Endothelial cell of umbilical vein (primary cell): ENCODE data around the gene KIF26A. TPM values are rescaled to one million over a fixed set of nuclear protein-coding genes. Genes with fewer than 3 reads are reported as not detected.

Experiments
- BruUV-seq: library from RNA; stranded (reverse); fragments of 400-500 nt; replicated peaks from 2 replicates; lab custom pipeline; 2021; lab: Mats Ljungman, UMichigan
- CTCF ChIA-PET: fragments of 300-600, 350-600 bp; sonication (Branson Sonifier 250); formaldehyde crosslinking; loops from one replicate; lab custom pipeline; 2021; ENCODE audit warnings: antibody characterized with exemption, inconsistent platforms; lab: Charles Lee
- POLR2A ChIA-PET: fragments of 300-600, 350-600 bp; sonication (Branson Sonifier 250); formaldehyde crosslinking; loops from one replicate; lab custom pipeline; 2021; ENCODE audit warnings: antibody characterized with exemption, inconsistent platforms; lab: Charles Lee
- DNase-seq: peaks from one replicate; pipeline ENCODE4 v3.0.0-alpha.2; 2011; ENCODE audit warnings: low read depth, low spot score
- FAIRE-seq: peaks from 2 replicates; lab custom pipeline; 2011; peaks lifted over from hg19 to GRCh38; lab: Jason Lieb, UNC
- H2AFZ ChIP-seq: 2 replicates; pipeline ENCODE4 v1.6.0; 2012; ENCODE audit warnings: low read depth, low read length, control low read depth, inconsistent platforms
- H3K27ac ChIP-seq: 2 replicates; pipeline ENCODE4 v1.5.1; 2011; ENCODE audit warnings: low read depth, mild to moderate bottlenecking, control low read depth, low read length, moderate library complexity; ENCODE audit not compliant: insufficient read depth
- H3K27me3 ChIP-seq, 2 experiments: 2 replicates each; pipeline versions ENCODE4 v1.6.0 to v1.6.1; 2011; ENCODE audit warnings: low read length in 2 of 2, mixed read lengths in 1 of 2; ENCODE audit not compliant: control insufficient read depth in 2 of 2, insufficient read depth in 2 of 2
- H3K36me3 ChIP-seq, 2 experiments: 2 replicates in 1 of 2; 3 replicates in 1 of 2; pipeline ENCODE4 v1.5.1; 2011; ENCODE audit warnings: low read length in 2 of 2, mild to moderate bottlenecking in 1 of 2, moderate library complexity in 1 of 2; ENCODE audit not compliant: control insufficient read depth in 2 of 2, insufficient read depth in 2 of 2; ENCODE audit errors: extremely low read depth in 1 of 2
- H3K4me1 ChIP-seq: 3 replicates; pipeline ENCODE4 v1.5.1; 2011; ENCODE audit warnings: mild to moderate bottlenecking, low read length; ENCODE audit not compliant: control insufficient read depth, insufficient read depth; ENCODE audit errors: extremely low read depth
- H3K4me2 ChIP-seq: 2 replicates; pipeline ENCODE4 v1.6.1; 2011; ENCODE audit warnings: low read length, control low read depth, mixed read lengths; ENCODE audit not compliant: insufficient read depth
- H3K4me3 ChIP-seq, 3 experiments: fragments of 200-600 bp in 1 of 3; sonication (generic), shearing (Covaris generic) in 1 of 3; replicated peaks in 1 of 3; 2 replicates each; pipeline ENCODE4 v1.5.1; 2011 to 2016; ENCODE audit warnings: control low read depth in 3 of 3, low read length in 3 of 3, mild to moderate bottlenecking in 2 of 3, inconsistent platforms in 1 of 3, low read depth in 1 of 3, moderate library complexity in 1 of 3; ENCODE audit not compliant: insufficient read depth in 1 of 3
- H3K79me2 ChIP-seq: 2 replicates; pipeline ENCODE4 v1.6.0; 2012; ENCODE audit warnings: low read length, inconsistent platforms; ENCODE audit not compliant: control insufficient read depth, insufficient read depth
- H3K9ac ChIP-seq: replicated peaks from 2 replicates; pipeline ENCODE3; 2011; ENCODE audit warnings: low read length, control low read depth; ENCODE audit not compliant: insufficient read depth; ENCODE audit errors: extremely low read depth
- H3K9me1 ChIP-seq: replicated peaks from 3 replicates; pipeline ENCODE4 v1.6.0; 2011; ENCODE audit warnings: mild to moderate bottlenecking, low read length; ENCODE audit not compliant: control insufficient read depth, insufficient read depth; ENCODE audit errors: extremely low read depth
- H3K9me3 ChIP-seq: replicated peaks from 2 replicates; pipeline ENCODE4 v1.5.1; 2012; ENCODE audit warnings: low read length, inconsistent platforms; ENCODE audit not compliant: control insufficient read depth, insufficient read depth
- H4K20me1 ChIP-seq: replicated peaks from 2 replicates; pipeline ENCODE3; 2011; ENCODE audit warnings: mild to moderate bottlenecking, low read length; ENCODE audit not compliant: control insufficient read depth, insufficient read depth; ENCODE audit errors: extremely low read depth
- EZH2 ChIP-seq: IDR thresholded peaks from 2 replicates; pipeline ENCODE4 v1.6.1; 2012; ENCODE audit warnings: borderline replicate concordance, low read depth, mild to moderate bottlenecking, moderate library complexity, low read length, inconsistent platforms; ENCODE audit not compliant: severe bottlenecking
- GATA2 ChIP-seq: IDR thresholded peaks from 2 replicates; pipeline ENCODE4 v1.7.0; 2011; ENCODE audit warnings: low read depth, mild to moderate bottlenecking, moderate library complexity, mixed read lengths, low read length; ENCODE audit not compliant: insufficient read length, insufficient read depth
- JUN ChIP-seq: IDR thresholded peaks from 2 replicates; pipeline ENCODE4 v1.6.1; 2011; ENCODE audit warnings: borderline replicate concordance, low read depth; ENCODE audit not compliant: insufficient read length, insufficient read depth
- MYC ChIP-seq: IDR thresholded peaks from one replicate; pipeline ENCODE4 v1.6.1; 2011; ENCODE audit warnings: mild to moderate bottlenecking, low read depth, low read length
- POLR2A ChIP-seq: IDR thresholded peaks from 2 replicates; pipeline ENCODE4 v1.6.1; 2012; ENCODE audit warnings: low read depth, mild to moderate bottlenecking, control low read depth, low read length
- dilution Hi-C: fragments of 300-500 bp; cut with MboI; formaldehyde crosslinking; loops from one replicate; pipeline ENCODE4 v1.15.0; 2019; ENCODE audit warnings: low sequenced_read_pairs; ENCODE audit not compliant: extremely low pct_ligation_motif_present
- intact Hi-C: fragments of 100-400 bp; cut with micrococcal nuclease; formaldehyde crosslinking; loops from one replicate; pipeline ENCODE4 v1.10.0; 2022
- polyA plus RNA-seq, 4 experiments: library from polyadenylated mRNA; depleted of rRNA in 3 of 4; stranded (reverse) in 3 of 4; unstranded in 1 of 4; fragments of >200 nt; gene quantifications; 2 replicates each; pipeline versions ENCODE4 v1.2.1 to v1.2.3, GENCODE V29; 2011 to 2012; ENCODE audit warnings: missing spikeins in 1 of 4
- total RNA-seq: library from RNA; stranded (reverse); gene quantifications from 2 replicates; pipeline ENCODE4 v1.2.3, GENCODE V29; 2021
- TF ChIP-seq, protein P1 (sequence below), 2 donors: IDR thresholded peaks; 1 replicate in 1 of 2; 2 replicates in 1 of 2; pipeline ENCODE4 v1.5.1; 2011; ENCODE audit warnings: low read length in 2 of 2, mild to moderate bottlenecking in 2 of 2, moderate library complexity in 2 of 2, control low read depth in 1 of 2, inconsistent platforms in 1 of 2, low read depth in 1 of 2; ENCODE audit not compliant: insufficient read depth in 1 of 2; ENCODE audit errors: extremely low read depth in 1 of 2

KIF26A gene
- total and polyA plus RNA-seq, 2 donors (not counting 3 experiments of a cell fraction or from before 2014, with no cell fraction given) = 3.6 to 10.7 TPM

DNA sequence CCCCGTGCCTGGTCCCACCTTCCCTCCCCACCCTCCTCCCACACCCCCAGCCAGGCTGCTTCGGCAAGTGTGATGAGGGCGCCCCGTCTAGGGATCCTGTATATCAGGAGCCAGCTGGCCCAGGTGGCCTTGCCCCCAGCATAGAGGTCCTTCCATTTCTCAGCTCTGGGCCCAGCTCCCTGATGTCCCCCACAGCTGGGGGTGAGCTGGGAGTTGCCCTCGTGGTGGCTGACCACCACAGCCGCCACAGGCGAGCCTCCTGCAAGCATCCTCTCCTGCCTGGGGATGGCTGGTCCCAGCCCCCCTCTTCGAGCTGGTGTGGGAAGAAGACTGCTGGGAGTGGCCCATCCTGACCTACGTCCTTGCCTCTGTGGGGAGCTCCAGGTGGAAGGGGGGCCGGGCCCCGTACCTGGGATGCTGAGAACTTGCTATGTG lies 45.4 kb upstream of the KIF26A start:
- POLR2A ChIA-PET = no interaction called here
- no peaks in the 10 kb centered on the region for H3K79me2 ChIP-seq
- H3K4me1 ChIP-seq = no peaks in the 10 kb centered on the region
- no peak overlapping the region for H3K9ac ChIP-seq
- dilution Hi-C loops = no loop called here
- FAIRE-seq = no peak
- BruUV-seq = no TSS peak
- H3K27ac ChIP-seq = no peak overlapping the region
- H3K36me3 ChIP-seq = no peaks in the 10 kb centered on the region
- TF ChIP-seq GATA2 (no peak), MYC (no peak), POLR2A (no peak), EZH2 (no peak), JUN (no peak)
- TF ChIP-seq, protein P1, sequence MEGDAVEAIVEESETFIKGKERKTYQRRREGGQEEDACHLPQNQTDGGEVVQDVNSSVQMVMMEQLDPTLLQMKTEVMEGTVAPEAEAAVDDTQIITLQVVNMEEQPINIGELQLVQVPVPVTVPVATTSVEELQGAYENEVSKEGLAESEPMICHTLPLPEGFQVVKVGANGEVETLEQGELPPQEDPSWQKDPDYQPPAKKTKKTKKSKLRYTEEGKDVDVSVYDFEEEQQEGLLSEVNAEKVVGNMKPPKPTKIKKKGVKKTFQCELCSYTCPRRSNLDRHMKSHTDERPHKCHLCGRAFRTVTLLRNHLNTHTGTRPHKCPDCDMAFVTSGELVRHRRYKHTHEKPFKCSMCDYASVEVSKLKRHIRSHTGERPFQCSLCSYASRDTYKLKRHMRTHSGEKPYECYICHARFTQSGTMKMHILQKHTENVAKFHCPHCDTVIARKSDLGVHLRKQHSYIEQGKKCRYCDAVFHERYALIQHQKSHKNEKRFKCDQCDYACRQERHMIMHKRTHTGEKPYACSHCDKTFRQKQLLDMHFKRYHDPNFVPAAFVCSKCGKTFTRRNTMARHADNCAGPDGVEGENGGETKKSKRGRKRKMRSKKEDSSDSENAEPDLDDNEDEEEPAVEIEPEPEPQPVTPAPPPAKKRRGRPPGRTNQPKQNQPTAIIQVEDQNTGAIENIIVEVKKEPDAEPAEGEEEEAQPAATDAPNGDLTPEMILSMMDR (IDR thresholded peaks at IDR 0.05; ENCODE audit: extremely low read depth in 1 of 2, insufficient read depth in 1 of 2, low read depth in 1 of 2, low read length in 2 of 2) = no peak
- H2AFZ ChIP-seq = no peak overlapping the region
- H3K4me2 ChIP-seq = no peak overlapping the region
- H3K27me3 ChIP-seq = no peaks in the 10 kb centered on the region
- CTCF ChIA-PET = interaction anchor here (3.4 kb wide), 1 partner anchor 547 kb away, joined by 11 read pairs; no protein-coding TSS in a partner anchor
- intact Hi-C loops = no loop called here
- no peak overlapping the region for H3K4me3 ChIP-seq
- no peaks in the 10 kb centered on the region for H3K9me1 ChIP-seq
- no peaks in the 10 kb centered on the region for H4K20me1 ChIP-seq
- no peak for DNase-seq
- H3K9me3 ChIP-seq = no peaks in the 10 kb centered on the region
